GM23338 (cell line): Measurements from ENCODE around the gene TLR6. TPM values are rescaled to one million over a fixed set of nuclear protein-coding genes. Genes with fewer than 3 reads are reported as not detected.

Source experiments
- ATAC-seq: fragments of 200-7000 bp; cut with Tn5 transposase; 3 replicates; pipeline ENCODE4 v1.9.1; 2020
- DNase-seq: peaks from one replicate; pipeline ENCODE4 v3.0.0-alpha.2; 2015; ENCODE audit warnings: low spot score
- H2AFZ ChIP-seq: fragments of 200-600 bp; sonication (generic); 2 replicates; pipeline ENCODE4 v1.8.0; 2016; ENCODE audit warnings: antibody characterized with exemption, mild to moderate bottlenecking, moderate library complexity
- H3F3A ChIP-seq: fragments of 200-600 bp; sonication (generic); replicated peaks from 2 replicates; pipeline ENCODE4 v1.8.0; 2017; ENCODE audit warnings: antibody characterized with exemption, mixed run types, low read depth
- H3K27ac ChIP-seq: fragments of 200-600 bp; sonication (generic); 2 replicates; pipeline ENCODE4 v1.6.1; 2016; ENCODE audit warnings: low read depth
- H3K27me3 ChIP-seq: fragments of 200-600 bp; sonication (generic); 2 replicates; pipeline ENCODE4 v1.8.0; 2016; ENCODE audit warnings: mild to moderate bottlenecking, mixed run types, moderate library complexity; ENCODE audit not compliant: insufficient read depth
- H3K36me3 ChIP-seq: fragments of 200-600 bp; sonication (generic); 2 replicates; pipeline ENCODE4 v1.8.0; 2016; ENCODE audit warnings: mild to moderate bottlenecking; ENCODE audit not compliant: insufficient read depth
- H3K4me1 ChIP-seq: fragments of 200-600 bp; sonication (generic); 2 replicates; pipeline ENCODE4 v1.8.0; 2016; ENCODE audit warnings: mild to moderate bottlenecking, moderate library complexity; ENCODE audit not compliant: insufficient read depth
- H3K4me2 ChIP-seq: fragments of 200-600 bp; sonication (generic); 2 replicates; pipeline ENCODE4 v1.7.1; 2017; ENCODE audit warnings: mixed run types
- H3K4me3 ChIP-seq: fragments of 200-600 bp; sonication (generic); 2 replicates; pipeline ENCODE4 v1.6.1; 2016; ENCODE audit warnings: mixed run types
- H3K79me2 ChIP-seq: fragments of 200-600 bp; sonication (generic); replicated peaks from 2 replicates; pipeline ENCODE4 v1.8.0; 2017; ENCODE audit warnings: mild to moderate bottlenecking; ENCODE audit not compliant: insufficient read depth
- H3K9me2 ChIP-seq: fragments of 200-600 bp; sonication (generic); 2 replicates; pipeline ENCODE4 v1.8.0; 2017; ENCODE audit not compliant: insufficient read depth
- H4K20me1 ChIP-seq: fragments of 200-600 bp; sonication (generic); replicated peaks from 2 replicates; pipeline ENCODE4 v1.8.0; 2017; ENCODE audit warnings: mild to moderate bottlenecking; ENCODE audit not compliant: insufficient read depth
- H3K27ac Mint-ChIP-seq: 2 replicates; pipeline ENCODE4 v1.8.0; 2020; ENCODE audit warnings: inconsistent platforms, mild to moderate bottlenecking, moderate library complexity, mixed read lengths
- H3K27me3 Mint-ChIP-seq: 3 replicates; pipeline ENCODE4 v1.8.0; 2022; ENCODE audit warnings: low read depth, mild to moderate bottlenecking, moderate library complexity, mixed read lengths, inconsistent platforms; ENCODE audit not compliant: insufficient read depth, poor library complexity
- H3K36me3 Mint-ChIP-seq: 3 replicates; pipeline ENCODE4 v1.8.0; 2021; ENCODE audit warnings: low read depth, mild to moderate bottlenecking, inconsistent platforms, moderate library complexity, mixed read lengths
- H3K4me1 Mint-ChIP-seq: 3 replicates; pipeline ENCODE4 v1.8.0; 2020; ENCODE audit warnings: mild to moderate bottlenecking, inconsistent platforms, mixed read lengths
- H3K4me3 Mint-ChIP-seq: 3 replicates; pipeline ENCODE4 v1.8.0; 2021; ENCODE audit warnings: moderate library complexity, mild to moderate bottlenecking, inconsistent platforms, mixed read lengths
- H3K9me3 Mint-ChIP-seq: 3 replicates; pipeline ENCODE4 v1.8.0; 2020; ENCODE audit warnings: moderate library complexity, mild to moderate bottlenecking, inconsistent platforms, mixed read lengths
- CREB1 ChIP-seq: fragments of 250-450 bp; sonication (Bioruptor Pico); IDR thresholded peaks from 2 replicates; pipeline ENCODE4 v1.5.0; 2020; ENCODE audit warnings: low read depth, mild to moderate bottlenecking, moderate library complexity
- CTCF ChIP-seq, 2 experiments: fragments of 200-600 bp in 1 of 2; sonication (generic) in 1 of 2; conservative IDR thresholded peaks; 2 replicates each; pipeline versions ENCODE4 v1.5.1 to v1.6.1; 2016 to 2017; ENCODE audit warnings: antibody characterized with exemption in 2 of 2, low read depth in 2 of 2, mild to moderate bottlenecking in 2 of 2, moderate library complexity in 1 of 2
- EZH2 ChIP-seq: fragments of 200-600 bp; sonication (generic); IDR thresholded peaks from one replicate; pipeline ENCODE4 v1.8.0; 2017; ENCODE audit warnings: antibody characterized with exemption, mild to moderate bottlenecking, low read depth; ENCODE audit not compliant: unreplicated experiment
- JUNB ChIP-seq: IDR thresholded peaks from one replicate; pipeline ENCODE4 v1.6.1; 2016; ENCODE audit warnings: antibody characterized with exemption; ENCODE audit not compliant: unreplicated experiment
- NANOG ChIP-seq: IDR thresholded peaks from 2 replicates; pipeline ENCODE4 v1.6.1; 2016; ENCODE audit warnings: antibody characterized with exemption, borderline replicate concordance
- POLR2AphosphoS5 ChIP-seq: IDR thresholded peaks from 2 replicates; pipeline ENCODE4 v1.6.1; 2016; ENCODE audit warnings: antibody characterized with exemption, low read depth
- REST ChIP-seq: IDR thresholded peaks from one replicate; pipeline ENCODE4 v1.6.1; 2018; ENCODE audit warnings: antibody characterized with exemption; ENCODE audit not compliant: unreplicated experiment
- ZNF114 ChIP-seq: fragments of 250-450 bp; sonication (Bioruptor Pico); IDR thresholded peaks from 2 replicates; pipeline ENCODE4 v1.5.0; 2020; ENCODE audit warnings: mild to moderate bottlenecking, moderate library complexity
- ZNF331 ChIP-seq: fragments of 250-450 bp; sonication (Bioruptor Pico); IDR thresholded peaks from 2 replicates; pipeline ENCODE4 v1.5.0; 2020; ENCODE audit warnings: low read depth, mild to moderate bottlenecking, moderate library complexity
- polyA plus RNA-seq: library from polyadenylated mRNA; unstranded; fragments of >200 nt; fragmentation: Nextera tagmentation; extraction: Ambion mirVana; gene quantifications from 2 replicates; pipeline ENCODE4 v1.2.1, GENCODE V29; 2016
- total RNA-seq: library from RNA; depleted of rRNA; stranded (reverse); fragments of >200 nt; shearing (Covaris generic); gene quantifications from 2 replicates; pipeline ENCODE4 v1.2.3, GENCODE V29; 2014
- TF ChIP-seq, protein P1 (sequence below): IDR thresholded peaks from 2 replicates; pipeline ENCODE4 v1.6.1; 2016; ENCODE audit warnings: antibody characterized with exemption

TLR6 gene
- total and polyA plus RNA-seq, 2 experiments from 2014 or later: 0.14 TPM; not detected in 1

GRCh38 chr4:38865445-38865844, 8.8 kb upstream of the TLR6 start:
- Histone ChIP-seq H3K4me2 (no peak overlapping the region), H2AFZ (peak overlapping the region; percentile 11; the same call in 1 of the 2 replicates), H4K20me1 (no peaks in the 10 kb centered on the region), H3F3A (no peaks in the 10 kb centered on the region), H3K9me2 (no peaks in the 10 kb centered on the region), H3K27ac (no peak overlapping the region), H3K27me3 (no peaks in the 10 kb centered on the region), H3K4me3 (no peak overlapping the region), H3K4me1 (peaks cover 18% of the 10 kb centered on the region), H3K79me2 (no peaks in the 10 kb centered on the region), H3K36me3 (no peaks in the 10 kb centered on the region)
- peaks cover 10% of the 10 kb centered on the region for H3K27me3 Mint-ChIP-seq
- peaks cover 14% of the 10 kb centered on the region for H3K4me1 Mint-ChIP-seq
- H3K9me3 Mint-ChIP-seq: no peaks in the 10 kb centered on the region
- no peak overlapping the region for H3K4me3 Mint-ChIP-seq
- TF ChIP-seq ZNF331 (CRISPR knock-in tag) (no peak), NANOG (no peak), CTCF (conservative IDR thresholded peaks at IDR 0.05; ENCODE audit: low read depth in 2 of 2) (no peak), CREB1 (CRISPR knock-in tag) (no peak), ZNF114 (no peak), EZH2 (no peak), JUNB (no peak)
- TF ChIP-seq, protein P1, sequence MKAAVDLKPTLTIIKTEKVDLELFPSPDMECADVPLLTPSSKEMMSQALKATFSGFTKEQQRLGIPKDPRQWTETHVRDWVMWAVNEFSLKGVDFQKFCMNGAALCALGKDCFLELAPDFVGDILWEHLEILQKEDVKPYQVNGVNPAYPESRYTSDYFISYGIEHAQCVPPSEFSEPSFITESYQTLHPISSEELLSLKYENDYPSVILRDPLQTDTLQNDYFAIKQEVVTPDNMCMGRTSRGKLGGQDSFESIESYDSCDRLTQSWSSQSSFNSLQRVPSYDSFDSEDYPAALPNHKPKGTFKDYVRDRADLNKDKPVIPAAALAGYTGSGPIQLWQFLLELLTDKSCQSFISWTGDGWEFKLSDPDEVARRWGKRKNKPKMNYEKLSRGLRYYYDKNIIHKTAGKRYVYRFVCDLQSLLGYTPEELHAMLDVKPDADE: no peak
- DNase-seq (no peak), ATAC-seq (no peak)
- no peak overlapping the region for H3K27ac Mint-ChIP-seq
- no peaks in the 10 kb centered on the region for H3K36me3 Mint-ChIP-seq

GRCh38 chr4:38861791-38862190, 5.2 kb upstream of the TLR6 start:
- DNase-seq: no peak
- peaks cover 12% of the 10 kb centered on the region for H3K4me1 ChIP-seq
- no peaks in the 10 kb centered on the region for H3F3A ChIP-seq
- H3K79me2 ChIP-seq: no peaks in the 10 kb centered on the region
- H3K9me3 Mint-ChIP-seq: no peaks in the 10 kb centered on the region
- no peak overlapping the region for H3K4me3 ChIP-seq
- H3K4me3 Mint-ChIP-seq: no peak overlapping the region
- H4K20me1 ChIP-seq: no peaks in the 10 kb centered on the region
- no peaks in the 10 kb centered on the region for H3K36me3 Mint-ChIP-seq
- no peak overlapping the region for H2AFZ ChIP-seq
- ATAC-seq: no peak
- no peak overlapping the region for H3K27ac Mint-ChIP-seq
- no peak overlapping the region for H3K4me2 ChIP-seq
- H3K36me3 ChIP-seq: no peaks in the 10 kb centered on the region
- no peaks in the 10 kb centered on the region for H3K9me2 ChIP-seq
- H3K27me3 Mint-ChIP-seq: peaks cover 8% of the 10 kb centered on the region
- H3K27me3 ChIP-seq: no peaks in the 10 kb centered on the region
- H3K4me1 Mint-ChIP-seq: peaks cover 13% of the 10 kb centered on the region
- no peak overlapping the region for H3K27ac ChIP-seq
- TF ChIP-seq REST (no peak), EZH2 (no peak), ZNF331 (CRISPR knock-in tag) (no peak), JUNB (no peak), POLR2AphosphoS5 (no peak), ZNF114 (no peak), NANOG (no peak)
- TF ChIP-seq, protein P1: no peak
